Activated naive CD8-positive, alpha-beta T cell treated with anti-CD3 and anti-CD28 coated beads for 36 hours (primary cell): ENCODE data around the gene GUCA2A. TPM values are rescaled to one million over a fixed set of nuclear protein-coding genes. Genes with fewer than 3 reads are reported as not detected.

ENCODE experiments used
- total RNA-seq, 2 experiments: library from RNA; stranded (reverse); gene quantifications; one replicate each; pipeline ENCODE4 v1.2.3, GENCODE V29; 2021

Gene GUCA2A
- total RNA-seq, 2 experiments from 2014 or later: not detected

Other genes starting within 250 kb of the GUCA2A start
- gene HIVEP3, start 245.8 kb downstream of the GUCA2A start, total RNA-seq: 10 to 100 TPM; 19.4 to 21.3 TPM
- not detected for gene GUCA2B, start 11.3 kb downstream of the GUCA2A start, total RNA-seq
- 10 to 100 TPM; 43.7 to 47.2 TPM for gene FOXJ3, start 170.5 kb upstream of the GUCA2A start, total RNA-seq
- gene RIMKLA, start 216.0 kb upstream of the GUCA2A start, total RNA-seq: 1 to 10 TPM; 6.3 to 8.1 TPM